GM21619 (cell line): Measurements from ENCODE around the gene PLD2.
"Not testable (repeated sequence)": the region's sequence is repeated elsewhere in the genome, so short reads cannot be mapped to it uniquely, and the experiment has no call there.

ENCODE experiments used
- ATAC-seq: cut with Tn5 transposase; IDR thresholded peaks from one replicate; pipeline ENCODE4 v1.9.1; 2021; ENCODE audit not compliant: unreplicated experiment

Gene PLD2

GRCh38 chr17:4856271-4856936 is 49.5 kb downstream of the PLD2 start:
- no peak for ATAC-seq

GRCh38 chr17:4856937-4857314 is 50.0 kb downstream of the PLD2 start:
- no peak for ATAC-seq

GRCh38 chr17:4857347-4857746 is 50.4 kb downstream of the PLD2 start:
- not testable (repeated sequence) for ATAC-seq

GRCh38 chr17:4858068-4858881 is 51.3 kb downstream of the PLD2 start:
- no peak for ATAC-seq

GRCh38 chr17:4858882-4859260 is 51.9 kb downstream of the PLD2 start:
- no peak for ATAC-seq

- ATAC-seq: no peak
Measured at GRCh38 chr17:4859816-4860625, 53.1 kb downstream of the PLD2 start.

- ATAC-seq: no peak
Measured at GRCh38 chr17:4860651-4861050, 53.7 kb downstream of the PLD2 start.

GRCh38 chr17:4861052-4861451 is 54.1 kb downstream of the PLD2 start:
- no peak for ATAC-seq

GRCh38 chr17:4862720-4863119 is 55.8 kb downstream of the PLD2 start:
- no peak for ATAC-seq

GRCh38 chr17:4863321-4863720 is 56.4 kb downstream of the PLD2 start:
- no peak for ATAC-seq

- not testable (repeated sequence) for ATAC-seq
Measured at GRCh38 chr17:4867535-4867934, 60.6 kb downstream of the PLD2 start.

GRCh38 chr17:4869058-4869998 is 62.4 kb downstream of the PLD2 start:
- ATAC-seq: not testable (repeated sequence)

GRCh38 chr17:4870855-4871254 is 63.9 kb downstream of the PLD2 start:
- no peak for ATAC-seq

GRCh38 chr17:4872786-4873185 is 65.8 kb downstream of the PLD2 start:
- ATAC-seq: no peak
